HG03039 (cell line): ENCODE data around the gene ZBTB32.
"Not testable (repeated sequence)": the region's sequence is repeated elsewhere in the genome, so short reads cannot be mapped to it uniquely, and the experiment has no call there.

ENCODE experiments used
- ATAC-seq: cut with Tn5 transposase; IDR thresholded peaks from one replicate; pipeline ENCODE4 v1.9.1; 2021; ENCODE audit warnings: mild to moderate bottlenecking, moderate library complexity; ENCODE audit not compliant: unreplicated experiment

The ZBTB32 gene, protein sequence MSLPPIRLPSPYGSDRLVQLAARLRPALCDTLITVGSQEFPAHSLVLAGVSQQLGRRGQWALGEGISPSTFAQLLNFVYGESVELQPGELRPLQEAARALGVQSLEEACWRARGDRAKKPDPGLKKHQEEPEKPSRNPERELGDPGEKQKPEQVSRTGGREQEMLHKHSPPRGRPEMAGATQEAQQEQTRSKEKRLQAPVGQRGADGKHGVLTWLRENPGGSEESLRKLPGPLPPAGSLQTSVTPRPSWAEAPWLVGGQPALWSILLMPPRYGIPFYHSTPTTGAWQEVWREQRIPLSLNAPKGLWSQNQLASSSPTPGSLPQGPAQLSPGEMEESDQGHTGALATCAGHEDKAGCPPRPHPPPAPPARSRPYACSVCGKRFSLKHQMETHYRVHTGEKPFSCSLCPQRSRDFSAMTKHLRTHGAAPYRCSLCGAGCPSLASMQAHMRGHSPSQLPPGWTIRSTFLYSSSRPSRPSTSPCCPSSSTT

GRCh38 chr19:35704218-35704617 is at the start of gene ZBTB32:
Gene ZBTB32 (plus strand): TSS chr19:35704558. CDS start chr19:35714627, 10,069 bp downstream.
- ATAC-seq, result no peak

DNA sequence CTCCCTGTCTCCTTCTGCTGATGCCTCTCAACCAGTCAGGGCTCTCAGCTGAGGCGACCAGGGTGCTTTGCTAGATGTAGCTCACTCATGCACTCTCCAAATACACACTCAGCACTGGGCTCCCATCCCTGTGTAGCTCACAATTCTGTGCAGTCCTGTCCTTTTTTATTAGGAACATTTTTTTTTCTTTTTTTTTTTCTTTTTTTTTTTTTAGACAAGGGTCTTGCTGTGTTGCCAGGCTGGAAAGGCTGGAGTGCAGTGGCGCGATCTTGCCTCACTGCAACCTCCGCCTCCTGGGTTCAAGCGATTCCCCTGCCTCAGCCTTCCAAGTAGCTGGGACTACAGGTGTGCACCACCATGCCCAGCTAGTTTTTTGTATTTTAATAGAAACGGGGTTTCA is 49.5 kb upstream of the ZBTB32 start:
- ATAC-seq, result not testable (repeated sequence)

GRCh38 chr19:35655600-35655999 is 48.8 kb upstream of the ZBTB32 start:
- ATAC-seq, result no peak

DNA sequence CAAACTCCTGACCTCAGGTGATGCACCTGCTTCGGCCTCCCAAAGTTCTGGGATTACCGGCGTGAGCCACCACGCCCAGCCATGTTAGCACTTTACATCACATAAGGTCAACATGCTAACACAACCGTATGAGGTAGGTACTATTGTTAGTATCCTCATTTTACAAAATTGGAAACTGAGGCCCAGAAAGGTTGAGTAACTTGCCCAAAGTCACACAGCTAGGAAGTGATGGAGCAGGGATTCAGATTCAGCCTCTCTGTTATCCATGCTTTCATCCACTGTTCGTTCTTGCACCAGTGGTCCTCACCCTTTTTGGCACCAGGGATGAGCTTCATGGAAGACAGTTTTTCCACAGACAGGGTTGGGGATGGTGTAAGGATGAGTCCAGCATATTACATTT is 47.7 kb upstream of the ZBTB32 start:
- no peak for ATAC-seq

DNA sequence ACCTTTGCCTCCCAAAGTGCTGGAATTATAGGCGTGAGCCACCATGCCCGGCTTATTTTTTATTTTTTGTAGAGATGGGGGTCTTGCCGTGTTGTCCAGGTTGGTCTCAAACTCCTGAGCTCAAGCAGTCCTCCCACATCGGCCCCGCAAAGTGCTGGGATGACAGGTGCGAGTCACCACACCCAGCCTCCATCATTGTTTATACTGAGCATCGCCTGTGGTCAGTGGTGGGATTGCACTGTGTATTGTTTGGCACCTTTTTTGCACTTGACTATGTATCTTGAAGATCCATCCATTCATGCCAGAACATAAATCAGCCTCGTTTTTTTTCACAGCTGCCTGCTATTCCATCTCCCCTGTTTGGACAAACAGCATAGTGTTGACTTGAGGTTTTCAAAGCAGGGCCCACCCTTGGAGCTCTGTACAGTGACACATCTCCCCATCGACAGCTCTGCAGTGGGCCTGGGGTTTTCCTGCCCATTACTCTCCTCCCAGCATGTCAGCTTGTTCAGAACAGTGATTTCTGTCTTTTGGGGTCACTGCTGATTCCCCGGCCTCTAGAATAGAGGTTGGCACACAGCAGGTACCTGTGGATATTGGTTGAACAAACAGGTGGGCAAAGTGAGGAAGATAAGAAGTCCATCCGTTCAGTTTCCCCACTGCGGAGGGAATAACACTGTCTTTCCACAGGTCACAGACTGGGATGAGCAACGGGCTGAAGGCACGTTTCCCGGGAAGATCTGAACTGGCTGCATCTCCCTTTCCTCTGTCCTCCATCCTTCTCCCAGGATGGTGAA is 46.3 kb upstream of the ZBTB32 start:
- no peak for ATAC-seq

DNA sequence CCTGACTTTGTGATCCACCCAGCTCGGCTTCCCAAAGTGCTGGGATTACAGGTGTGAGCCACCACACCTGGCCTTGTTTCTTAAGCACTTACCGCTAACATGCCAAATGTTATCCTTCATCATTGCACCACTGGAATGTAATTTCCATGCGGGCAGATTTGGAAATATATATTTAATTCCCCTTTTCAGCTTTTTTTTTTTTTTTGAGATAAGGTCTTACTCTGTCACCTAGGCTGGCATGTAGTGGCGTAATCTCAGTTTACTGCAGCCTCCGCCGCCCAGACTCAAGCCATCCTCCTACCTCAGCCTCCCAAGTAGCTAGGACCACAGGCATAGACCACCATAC is 42.4 kb upstream of the ZBTB32 start:
- no peak for ATAC-seq

DNA sequence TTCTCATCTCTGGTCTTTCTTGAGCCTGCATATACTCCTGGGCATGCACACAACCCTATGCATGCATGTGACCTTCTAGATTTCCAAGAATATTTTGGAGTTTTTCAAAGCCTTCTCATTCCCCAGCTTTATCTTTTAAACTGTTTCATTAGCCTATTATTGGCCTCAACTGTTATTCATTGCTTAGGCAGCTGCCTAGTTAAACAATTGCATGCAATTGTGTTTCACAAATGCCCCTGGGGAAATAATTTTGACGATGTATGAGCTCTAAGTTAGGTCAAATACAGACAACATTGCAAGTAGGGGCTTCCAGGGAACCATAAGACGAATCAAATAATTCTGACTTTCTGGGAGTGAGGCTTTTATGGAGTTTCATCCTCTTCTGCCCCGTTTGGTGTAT is 40.4 kb upstream of the ZBTB32 start:
- ATAC-seq, result no peak

DNA sequence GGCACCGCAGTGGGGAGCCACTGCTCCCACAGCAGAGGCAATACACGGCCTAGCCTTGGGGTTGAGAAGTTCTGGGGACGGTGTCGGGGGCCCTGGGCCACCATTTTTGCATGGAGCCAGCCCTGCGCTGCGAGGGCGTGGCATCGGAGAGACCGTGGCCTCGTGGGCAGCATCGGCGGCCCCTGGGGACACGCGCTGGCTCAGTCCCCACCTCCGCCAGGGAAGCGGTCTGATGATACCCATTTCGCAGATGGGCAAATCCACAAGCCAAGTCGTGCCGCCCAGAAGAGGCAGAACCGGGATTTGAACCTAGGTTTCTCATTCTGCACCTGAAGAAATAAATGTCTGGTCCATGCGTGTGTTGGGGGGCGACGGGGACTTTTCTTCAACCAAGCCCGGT is 39.2 kb upstream of the ZBTB32 start:
- no peak for ATAC-seq

DNA sequence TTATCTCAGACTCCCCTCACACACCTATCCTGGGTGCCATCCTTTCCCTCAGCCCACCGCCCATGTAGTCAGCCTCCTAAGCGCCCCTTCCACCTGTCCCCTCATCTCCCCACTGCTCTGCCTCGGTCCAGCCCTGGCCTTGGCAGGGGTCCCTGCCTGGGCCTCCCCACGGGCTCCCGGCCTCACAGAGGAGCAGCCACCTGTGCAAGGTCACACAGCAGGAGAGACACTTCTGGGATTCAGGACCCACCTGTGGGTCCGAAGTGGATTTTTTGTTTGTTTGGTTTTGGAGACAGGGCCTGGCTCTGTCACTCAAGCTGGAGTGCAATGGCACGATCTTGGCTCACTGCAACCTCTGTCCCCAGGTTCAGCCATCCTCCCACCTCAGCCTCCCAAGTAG is 38.8 kb upstream of the ZBTB32 start:
- ATAC-seq, result no peak

GRCh38 chr19:35666251-35666913 is 38.0 kb upstream of the ZBTB32 start, which contains the start of gene UPK1A:
Gene UPK1A (plus strand): TSS chr19:35666517. CDS start chr19:35666813, 296 bp downstream.
- no peak for ATAC-seq

- no peak for ATAC-seq
These were observed 34.8 kb upstream of the ZBTB32 start for GRCh38 chr19:35669566-35669965.

DNA sequence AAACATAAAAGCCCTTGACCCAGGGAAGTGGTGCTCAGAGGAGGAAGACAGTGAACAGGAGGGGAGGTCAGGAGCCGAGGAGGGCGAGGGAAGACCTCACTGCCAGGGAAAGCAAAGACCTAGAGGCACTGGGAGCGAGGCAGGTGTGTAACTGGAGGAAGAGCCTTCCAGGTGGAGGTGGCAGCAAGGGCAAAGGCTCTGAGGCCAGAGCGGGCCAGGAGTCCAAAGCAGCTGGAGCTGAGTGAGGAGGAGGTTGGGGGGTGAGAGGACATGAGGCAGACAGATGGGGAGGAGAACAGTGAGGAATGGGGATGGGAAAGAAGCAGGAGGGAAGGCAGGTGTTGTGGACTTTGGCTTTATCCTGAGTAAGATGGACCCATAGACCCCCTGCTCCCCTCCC is 34.4 kb upstream of the ZBTB32 start:
- ATAC-seq, result no peak

DNA sequence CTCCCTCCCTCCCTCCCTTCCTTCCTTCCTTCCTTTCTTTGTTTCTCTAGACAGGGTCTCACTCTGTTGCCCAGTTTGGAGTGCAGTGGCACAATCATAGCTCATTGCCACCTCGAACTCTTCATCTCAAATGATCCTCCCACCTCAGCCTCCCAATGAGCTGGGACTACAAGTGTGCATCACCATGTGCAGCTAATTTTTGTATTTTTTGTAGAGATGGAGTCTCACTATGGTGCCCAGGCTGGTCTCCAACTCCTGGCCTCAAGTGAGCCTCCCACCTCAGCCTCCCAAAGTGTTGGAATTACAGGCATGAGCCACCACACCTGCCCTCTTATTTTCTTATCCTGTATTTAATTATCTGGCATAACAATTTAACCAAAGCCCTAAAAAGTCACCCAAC is 33.7 kb upstream of the ZBTB32 start:
- ATAC-seq, result no peak

- ATAC-seq, result no peak
These were observed 32.5 kb upstream of the ZBTB32 start for GRCh38 chr19:35671818-35672217.

DNA sequence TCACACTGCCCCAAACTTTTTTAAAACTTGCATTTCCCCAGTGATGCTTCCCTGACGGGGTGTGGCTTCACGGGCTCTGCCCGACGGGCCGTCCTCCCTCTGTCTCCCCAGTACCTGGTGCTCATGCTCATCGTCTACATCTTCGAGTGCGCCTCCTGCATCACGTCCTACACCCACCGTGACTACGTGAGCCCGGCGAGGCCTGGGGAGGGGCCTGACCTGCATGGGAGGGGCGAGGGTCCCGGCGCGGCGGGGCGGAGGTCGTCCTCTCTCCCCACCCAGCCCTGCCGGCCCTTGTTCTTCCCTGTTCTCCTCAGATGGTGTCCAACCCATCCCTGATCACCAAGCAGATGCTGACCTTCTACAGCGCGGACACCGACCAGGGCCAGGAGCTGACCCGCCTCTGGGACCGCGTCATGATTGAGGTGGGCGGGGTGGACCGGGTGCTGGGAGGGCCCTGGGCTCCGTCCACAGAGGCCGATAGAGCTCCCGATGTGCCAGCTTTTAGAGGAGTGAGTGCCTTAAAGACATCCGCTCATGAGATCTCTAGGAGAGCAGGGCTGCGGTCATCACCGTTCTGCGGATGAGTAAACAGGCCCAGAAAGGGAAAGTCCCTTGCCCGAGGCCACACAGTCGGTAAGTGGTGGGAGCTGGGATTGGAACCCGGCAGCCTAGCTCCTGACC is 31.1 kb upstream of the ZBTB32 start:
- no peak for ATAC-seq

DNA sequence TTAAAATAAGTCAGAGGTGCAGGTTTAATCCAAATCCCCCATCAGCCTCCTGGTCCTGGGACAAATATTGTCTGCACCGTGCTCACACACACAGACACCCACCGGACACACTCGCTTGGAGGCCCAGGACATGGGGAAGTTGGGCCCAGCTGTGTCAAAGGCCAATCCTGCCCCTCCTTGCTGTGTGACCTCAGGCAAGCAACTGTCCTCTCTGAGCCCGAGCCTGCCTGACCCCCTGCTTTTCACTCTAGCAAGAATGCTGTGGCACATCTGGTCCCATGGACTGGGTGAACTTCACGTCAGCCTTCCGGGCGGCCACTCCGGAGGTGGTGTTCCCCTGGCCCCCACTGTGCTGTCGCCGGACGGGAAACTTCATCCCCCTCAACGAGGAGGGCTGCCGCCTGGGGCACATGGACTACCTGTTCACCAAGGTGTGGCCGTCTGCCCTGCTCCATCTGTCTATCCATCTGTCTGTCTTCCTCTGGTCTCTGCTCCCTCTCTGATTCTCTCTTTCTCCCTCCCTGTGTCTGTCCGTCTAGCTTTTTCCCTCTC is 28.7 kb upstream of the ZBTB32 start:
- ATAC-seq, result no peak

DNA sequence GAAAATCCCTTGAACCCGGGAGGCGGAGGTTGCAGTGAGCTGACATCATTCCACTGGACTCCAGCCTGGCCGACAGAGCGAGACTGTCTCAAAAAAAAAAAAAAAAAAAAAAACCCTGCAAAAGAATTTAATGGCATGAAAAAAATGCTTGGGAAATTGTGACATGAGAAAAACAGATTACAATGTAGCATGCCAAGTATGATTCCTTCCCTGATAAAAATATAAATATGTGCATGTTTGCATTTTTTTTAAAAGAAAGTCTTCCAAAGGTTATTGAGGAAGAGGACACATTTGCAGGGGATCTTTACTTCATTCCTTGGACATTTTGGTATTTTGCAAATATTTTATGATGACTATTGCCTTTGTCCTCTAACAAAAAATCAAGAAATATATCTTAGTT is 14.5 kb upstream of the ZBTB32 start:
- ATAC-seq, result no peak

GRCh38 chr19:35691106-35691505 is 13.3 kb upstream of the ZBTB32 start:
- ATAC-seq, result not testable (repeated sequence)

DNA sequence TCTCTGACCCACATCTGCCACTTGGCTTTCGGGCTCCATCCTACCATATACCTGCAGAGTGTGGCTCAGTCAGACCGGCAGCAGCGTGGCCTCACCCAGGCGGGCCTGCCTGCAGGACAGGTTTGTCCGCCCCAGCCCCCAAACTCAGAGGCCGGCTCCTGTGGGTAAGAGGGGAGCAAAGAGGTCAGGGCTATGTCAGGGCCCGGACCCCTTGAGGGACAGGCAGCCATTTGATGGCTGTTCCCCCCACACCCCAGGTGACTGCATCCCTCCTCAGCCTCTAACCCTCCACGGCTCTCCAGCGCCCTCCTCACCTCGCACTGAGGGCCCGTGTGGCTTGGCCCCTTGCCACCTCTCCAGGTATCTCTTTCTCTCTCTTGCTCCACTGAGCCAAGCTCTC is 12.3 kb upstream of the ZBTB32 start:
- ATAC-seq, result no peak

GRCh38 chr19:35693422-35693821 is 10.9 kb upstream of the ZBTB32 start:
- no peak for ATAC-seq
